T-helper 17 cell (primary cell): Measurements from ENCODE around the gene VANGL1. TPM values are rescaled to one million over a fixed set of nuclear protein-coding genes. Genes with fewer than 3 reads are reported as not detected.

Experiments
- ATAC-seq: fragments of 150-1000 bp; cut with Tn5 transposase; 2 replicates; pipeline ENCODE4 v1.10.0; 2021; ENCODE audit warnings: mild to moderate bottlenecking, moderate library complexity
- DNase-seq, 3 donors: peaks; one replicate each; pipeline versions ENCODE4 v3.0.0 to v3.0.0-alpha.2; 2020 to 2021
- H3K9me3 ChIP-seq: one replicate; pipeline ENCODE4 v1.7.0; 2013; ENCODE audit warnings: low read length, mild to moderate bottlenecking; ENCODE audit not compliant: control insufficient read depth, poor library complexity, severe bottlenecking
- H3K27ac Mint-ChIP-seq: one replicate; pipeline ENCODE4 v1.8.0; 2022; ENCODE audit warnings: mild to moderate bottlenecking, moderate library complexity, mixed read lengths
- H3K27me3 Mint-ChIP-seq: one replicate; pipeline ENCODE4 v1.8.0; 2022; ENCODE audit warnings: mixed read lengths
- H3K36me3 Mint-ChIP-seq: one replicate; pipeline ENCODE4 v1.8.0; 2022; ENCODE audit warnings: low read depth, mixed read lengths
- H3K4me1 Mint-ChIP-seq: one replicate; pipeline ENCODE4 v1.8.0; 2022; ENCODE audit warnings: mild to moderate bottlenecking, mixed read lengths
- H3K4me3 Mint-ChIP-seq: one replicate; pipeline ENCODE4 v1.8.0; 2022; ENCODE audit warnings: mild to moderate bottlenecking, moderate library complexity, mixed read lengths
- total RNA-seq, 4 donors: library from RNA in 2 of 4; stranded (reverse) in 2 of 4; gene quantifications; one replicate each; pipeline ENCODE4 v1.2.3 and lab custom pipeline; 2022 to 2026

Gene VANGL1
- total RNA-seq, 2 donors from 2014 or later, result 2.8 to 3.7 TPM

DNA sequence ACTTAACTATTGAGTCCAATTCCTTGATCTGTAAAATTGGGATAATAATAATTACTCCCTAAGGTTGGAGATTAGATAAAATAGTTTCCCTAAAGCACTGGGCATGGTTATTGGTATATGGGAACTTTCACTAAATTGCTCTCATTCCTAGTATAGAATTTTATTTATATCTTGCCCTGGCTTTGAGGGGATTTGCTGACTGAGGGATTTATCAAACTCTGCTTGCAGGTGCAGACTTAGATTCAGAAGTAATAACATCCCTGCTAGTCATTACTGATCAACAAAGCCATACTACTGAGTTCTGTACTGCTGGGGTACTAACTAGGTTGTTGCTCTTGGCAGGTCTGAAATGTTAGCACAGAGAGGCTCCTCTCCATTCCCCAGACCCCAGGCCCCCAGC, 84.8 kb downstream of the VANGL1 start:
- Mint-ChIP-seq H3K27ac (no peak overlapping the region), H3K36me3 (peaks cover 3% of the 10 kb centered on the region), H3K27me3 (peaks cover 27% of the 10 kb centered on the region), H3K4me3 (no peak overlapping the region), H3K4me1 (peaks cover 4% of the 10 kb centered on the region)
- H3K9me3 ChIP-seq, result no peaks in the 10 kb centered on the region
- DNase-seq (no peak), ATAC-seq (no peak)

GRCh38 chr1:115727706-115728249, 86.0 kb downstream of the VANGL1 start:
- H3K27ac Mint-ChIP-seq, result no peak overlapping the region
- H3K9me3 ChIP-seq, result no peaks in the 10 kb centered on the region
- ATAC-seq (no peak), DNase-seq (no peak)
- no peak overlapping the region for H3K4me3 Mint-ChIP-seq
- peaks cover 4% of the 10 kb centered on the region for H3K4me1 Mint-ChIP-seq
- peaks cover 3% of the 10 kb centered on the region for H3K36me3 Mint-ChIP-seq
- peaks cover 33% of the 10 kb centered on the region for H3K27me3 Mint-ChIP-seq

GRCh38 chr1:115728341-115728740, 86.6 kb downstream of the VANGL1 start:
- Mint-ChIP-seq H3K27me3 (peaks cover 38% of the 10 kb centered on the region), H3K36me3 (peaks cover 3% of the 10 kb centered on the region), H3K4me3 (no peak overlapping the region), H3K27ac (no peak overlapping the region), H3K4me1 (peaks cover 4% of the 10 kb centered on the region)
- DNase-seq (no peak), ATAC-seq (no peak)
- no peaks in the 10 kb centered on the region for H3K9me3 ChIP-seq

DNA sequence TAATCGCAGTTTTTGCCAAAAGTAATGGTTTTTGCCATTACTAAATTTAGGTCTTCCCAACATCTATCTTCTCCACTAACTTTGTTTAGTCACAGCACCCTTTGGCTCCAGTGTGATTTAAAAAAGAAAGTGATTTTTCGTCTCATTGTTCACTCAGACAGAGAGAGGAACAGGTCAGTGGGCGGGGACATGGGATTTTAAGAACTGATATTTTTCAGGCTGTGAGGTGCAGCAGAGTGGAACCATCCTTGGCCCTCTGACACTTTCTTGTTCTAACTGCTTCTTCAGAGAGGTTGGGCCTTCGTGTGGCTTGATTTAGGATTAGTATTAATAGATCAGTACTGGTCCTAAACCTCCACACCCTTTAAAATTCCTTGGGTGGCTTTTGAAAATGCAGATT, 88.0 kb downstream of the VANGL1 start:
- DNase-seq (no peak), ATAC-seq (no peak)
- no peaks in the 10 kb centered on the region for H3K9me3 ChIP-seq
- Mint-ChIP-seq H3K27me3 (peaks cover 38% of the 10 kb centered on the region), H3K27ac (no peak overlapping the region), H3K4me1 (peaks cover 4% of the 10 kb centered on the region), H3K36me3 (peaks cover 3% of the 10 kb centered on the region), H3K4me3 (no peak overlapping the region)

DNA sequence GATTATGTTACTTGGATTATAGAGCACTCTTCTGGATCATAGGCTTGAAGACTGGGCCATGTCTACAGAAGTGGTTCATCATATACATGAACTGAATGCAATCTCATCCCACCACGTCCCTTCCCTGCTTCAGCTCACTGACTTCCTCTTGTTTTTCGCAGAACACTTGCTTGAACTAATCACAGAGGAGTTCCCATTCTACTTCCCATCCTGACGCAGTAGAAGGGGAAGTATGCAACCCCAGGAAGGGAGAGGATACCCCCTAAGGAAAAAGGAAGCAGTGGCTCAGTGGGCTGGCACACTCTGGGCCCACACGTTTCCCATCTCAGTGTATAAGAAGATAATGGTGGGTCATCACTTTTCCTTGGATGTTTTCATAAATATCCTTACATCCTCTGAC, 90.5 kb downstream of the VANGL1 start:
- H3K4me3 Mint-ChIP-seq, result no peak overlapping the region
- H3K9me3 ChIP-seq, result no peaks in the 10 kb centered on the region

DNA sequence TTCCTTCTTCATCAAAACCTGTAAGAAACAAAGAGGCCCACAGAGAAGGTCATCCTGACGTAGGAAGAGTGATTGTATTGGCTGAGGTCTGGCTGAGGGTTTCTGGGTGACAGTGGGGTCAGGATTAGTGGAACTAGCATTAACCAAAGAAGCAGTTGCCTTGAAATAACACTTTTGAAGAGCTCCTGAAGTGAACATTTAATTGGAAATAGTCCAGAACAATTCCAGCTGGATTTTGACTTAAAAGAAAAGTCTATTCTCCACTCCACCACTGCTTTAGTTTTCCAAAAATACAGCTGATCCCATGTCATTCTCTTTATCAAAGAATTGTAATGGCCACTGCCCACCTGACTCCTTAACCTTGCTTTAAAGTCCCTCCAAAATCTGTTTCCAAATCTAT, 99.0 kb downstream of the VANGL1 start:
- no peak for DNase-seq
- H3K27ac Mint-ChIP-seq, result no peak overlapping the region
- H3K27me3 Mint-ChIP-seq, result peaks cover 26% of the 10 kb centered on the region
- H3K36me3 Mint-ChIP-seq, result no peaks in the 10 kb centered on the region
- no peak overlapping the region for H3K4me3 Mint-ChIP-seq
- no peak for ATAC-seq
- no peaks in the 10 kb centered on the region for H3K4me1 Mint-ChIP-seq
- H3K9me3 ChIP-seq, result no peaks in the 10 kb centered on the region

More for the DNA sequence above, 90.5 kb downstream of the VANGL1 start:
- Mint-ChIP-seq H3K36me3 (peaks cover 3% of the 10 kb centered on the region), H3K4me1 (peaks cover 4% of the 10 kb centered on the region), H3K27ac (no peak overlapping the region), H3K27me3 (peaks cover 37% of the 10 kb centered on the region)
- no peak for DNase-seq
- ATAC-seq, result no peak

- no peaks in the 10 kb centered on the region for H3K9me3 ChIP-seq
- Mint-ChIP-seq H3K27ac (no peak overlapping the region), H3K4me1 (no peaks in the 10 kb centered on the region), H3K27me3 (peaks cover 44% of the 10 kb centered on the region), H3K4me3 (no peak overlapping the region), H3K36me3 (no peaks in the 10 kb centered on the region)
- DNase-seq (no peak), ATAC-seq (no peak)
Measured at GRCh38 chr1:115744646-115745275, 103.0 kb downstream of the VANGL1 start.

DNA sequence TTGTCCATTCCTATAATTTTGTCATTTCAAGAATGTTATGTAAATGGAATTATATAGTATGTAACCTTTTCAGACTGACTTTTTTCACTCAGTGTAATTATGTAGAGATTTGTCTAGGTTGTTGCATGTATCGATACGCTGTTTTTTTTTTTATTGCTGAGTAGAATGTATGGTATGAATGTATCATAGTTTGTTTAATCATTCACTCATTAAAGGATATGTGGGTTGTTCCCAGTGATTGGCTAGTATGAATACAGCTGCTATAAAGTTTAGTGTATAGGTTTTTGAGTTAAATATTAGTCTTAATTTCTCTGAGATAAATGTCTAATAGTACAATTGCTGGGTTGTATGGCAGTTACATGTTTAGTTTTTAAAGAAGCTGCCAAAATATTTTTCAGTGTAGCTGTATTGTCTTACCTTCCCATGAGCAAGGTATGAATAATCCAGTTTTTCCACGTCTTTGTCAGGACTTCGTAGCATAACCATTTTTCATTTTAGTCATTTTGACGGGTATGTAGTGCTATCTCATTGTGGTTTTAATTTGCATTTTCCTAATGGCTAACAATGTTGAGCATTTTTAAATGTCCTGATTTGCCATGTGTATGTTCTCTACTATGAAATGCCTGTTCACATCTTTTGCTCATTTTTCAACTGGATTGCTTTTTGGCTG, 104.4 kb downstream of the VANGL1 start:
- ATAC-seq, result no peak
- Mint-ChIP-seq H3K27ac (no peak overlapping the region), H3K27me3 (peaks cover 39% of the 10 kb centered on the region), H3K36me3 (no peaks in the 10 kb centered on the region), H3K4me3 (no peak overlapping the region), H3K4me1 (no peaks in the 10 kb centered on the region)
- no peak for DNase-seq
- H3K9me3 ChIP-seq, result no peaks in the 10 kb centered on the region

Other genes starting within 250 kb of the VANGL1 start
- not detected for gene CASQ2, start 126.7 kb downstream of the VANGL1 start, total RNA-seq
- gene NHLH2, start 199.2 kb downstream of the VANGL1 start, total RNA-seq, result not detected